Kidney (tissue), 14 donors: ENCODE measurements around the gene NEMP1. TPM values are rescaled to one million over a fixed set of nuclear protein-coding genes. Genes with fewer than 3 reads are reported as not detected.

Experiments
- DNase-seq, 5 donors: peaks; one replicate each; pipeline ENCODE4 v3.0.0-alpha.2; 2013 to 2020
- FAIRE-seq: peaks from 2 replicates; lab custom pipeline; 2012; peaks lifted over from hg19 to GRCh38; lab: Jason Lieb, UNC
- H3K27ac ChIP-seq, 2 donors: one replicate each; pipeline ENCODE4 v1.7.0; 2013; ENCODE audit warnings: low read depth in 2 of 2, low read length in 2 of 2, inconsistent platforms in 1 of 2
- H3K27me3 ChIP-seq: one replicate; pipeline ENCODE4 v1.7.1; 2013; ENCODE audit warnings: low read length, inconsistent platforms; ENCODE audit not compliant: control insufficient read depth, insufficient read depth
- H3K36me3 ChIP-seq, 3 donors: one replicate each; pipeline versions ENCODE4 v1.7.0 to v1.7.1; 2013; ENCODE audit warnings: low read length in 3 of 3, control low read depth in 1 of 3, inconsistent platforms in 1 of 3; ENCODE audit not compliant: insufficient read depth in 3 of 3, control insufficient read depth in 2 of 3
- H3K4me1 ChIP-seq, 3 donors: one replicate each; pipeline versions ENCODE4 v1.7.0 to v1.7.1; 2013; ENCODE audit warnings: low read length in 3 of 3, inconsistent platforms in 1 of 3, low read depth in 1 of 3; ENCODE audit not compliant: control insufficient read depth in 2 of 3, insufficient read depth in 2 of 3
- H3K4me3 ChIP-seq, 3 donors: one replicate each; pipeline versions ENCODE4 v1.7.0 to v1.8.1; 2013; ENCODE audit warnings: low read length in 3 of 3, control low read depth in 1 of 3, inconsistent platforms in 1 of 3
- H3K9ac ChIP-seq, 3 donors: one replicate each; pipeline versions ENCODE4 v1.7.0 to v1.7.1; 2013; ENCODE audit warnings: low read length in 3 of 3, control low read depth in 1 of 3, inconsistent platforms in 1 of 3
- H3K9me3 ChIP-seq, 3 donors: one replicate each; pipeline versions ENCODE4 v1.7.0 to v1.7.1; 2013; ENCODE audit warnings: low read length in 3 of 3, control low read depth in 1 of 3, inconsistent platforms in 1 of 3; ENCODE audit not compliant: control insufficient read depth in 2 of 3, insufficient read depth in 1 of 3
- intact Hi-C: fragments of 100-400 bp; cut with DNase I; formaldehyde crosslinking; loops from one replicate; pipeline ENCODE4 v1.11.1; 2022
- polyA plus RNA-seq: library from polyadenylated mRNA; stranded (reverse); fragments of 350-450 nt; fragmentation: Illumina TruSeq; extraction: RNeasy Lipid Tissue Mini Kit (QIAGEN cat#74804); gene quantifications from one replicate; pipeline ENCODE4 v1.2.3, GENCODE V29; 2014; ENCODE audit warnings: low read depth, low replicate concordance; ENCODE audit not compliant: insufficient read depth
- total RNA-seq: library from RNA; stranded (reverse); fragmentation: NEBNext Ultra II Directional; extraction: Animal tissue kit (Norgen Biotek cat#: 25700); gene quantifications from one replicate; pipeline ENCODE4 v1.2.1, GENCODE V29; 2021
- TF ChIP-seq, protein P1 (sequence below): IDR thresholded peaks from 3 replicates; pipeline ENCODE4 v1.5.1; 2012; ENCODE audit warnings: mild to moderate bottlenecking, moderate library complexity, borderline replicate concordance; ENCODE audit not compliant: insufficient read depth; ENCODE audit errors: extremely low read depth
- donor health status: control.
- donor health status: control.
- donor health status: control.
- donor health status: control.
- donor health status: control.
- donor health status: DM: yes; HTN: yes; CAD: no.
- donor health status: Normal renal cell carcinoma (clear cell type).

Gene NEMP1
- total and polyA plus RNA-seq, 2 donors from 2014 or later, result 2.1 to 10.3 TPM

DNA sequence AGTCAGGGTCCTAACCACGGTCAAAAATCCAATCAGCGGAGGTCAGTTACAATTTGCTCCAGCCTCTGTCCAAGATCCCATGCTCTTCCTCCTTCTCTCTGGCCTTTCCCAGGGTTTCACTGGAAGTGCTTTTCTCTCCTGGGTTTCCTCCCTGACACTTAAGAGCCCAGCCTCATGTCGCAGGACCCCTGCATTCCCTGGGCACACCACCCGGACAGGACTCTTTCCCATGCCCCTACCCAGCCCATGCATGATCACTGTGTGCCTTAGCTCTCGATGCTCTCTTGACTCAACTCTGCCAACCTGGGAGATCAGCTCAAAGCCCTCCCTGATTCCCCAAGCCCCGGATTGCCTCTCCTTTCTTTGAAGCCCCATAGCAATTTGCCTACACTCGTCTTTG lies 46.8 kb downstream of the NEMP1 start:
- intact Hi-C loops, result no loop called here
- no peak for FAIRE-seq
- no peak overlapping the region for H3K9ac ChIP-seq

DNA sequence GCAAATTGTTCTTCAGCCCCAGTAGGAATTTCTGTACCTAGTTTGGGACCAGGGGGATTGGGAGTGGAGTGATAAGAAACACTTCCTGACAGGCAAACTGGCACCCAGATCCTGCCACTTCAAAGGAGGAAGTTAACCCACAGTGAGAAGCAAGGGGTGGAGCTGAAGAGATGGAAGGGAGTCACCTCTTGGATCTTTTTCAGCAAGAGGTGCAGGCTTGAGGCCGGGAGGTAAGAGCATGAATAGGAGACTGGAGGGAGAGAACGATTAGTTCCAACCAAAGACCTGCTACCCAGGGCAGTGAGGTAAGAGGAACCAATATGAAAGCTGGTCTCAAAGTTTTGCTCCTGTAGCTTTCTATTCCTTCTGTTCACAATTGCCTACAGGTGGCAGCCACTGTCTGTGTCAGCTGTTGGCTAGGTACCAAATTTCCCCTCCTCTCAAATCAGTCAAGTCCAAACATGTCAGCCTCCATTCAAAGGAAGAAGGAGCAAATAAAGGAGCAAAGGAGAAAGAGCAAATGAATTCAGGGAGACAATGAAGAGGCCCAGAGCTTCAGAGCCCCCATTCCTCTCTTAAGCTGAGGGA lies 47.4 kb downstream of the NEMP1 start:
- H3K36me3 ChIP-seq, result no peaks in the 10 kb centered on the region
- no peak for DNase-seq
- H3K4me3 ChIP-seq, result no peak overlapping the region
- intact Hi-C loops, result no loop called here
- no peak overlapping the region for H3K9ac ChIP-seq
- H3K9me3 ChIP-seq, result no peaks in the 10 kb centered on the region
- no peak for FAIRE-seq
- no peaks in the 10 kb centered on the region for H3K27me3 ChIP-seq
- no peak overlapping the region for H3K27ac ChIP-seq
- TF ChIP-seq, protein P1, sequence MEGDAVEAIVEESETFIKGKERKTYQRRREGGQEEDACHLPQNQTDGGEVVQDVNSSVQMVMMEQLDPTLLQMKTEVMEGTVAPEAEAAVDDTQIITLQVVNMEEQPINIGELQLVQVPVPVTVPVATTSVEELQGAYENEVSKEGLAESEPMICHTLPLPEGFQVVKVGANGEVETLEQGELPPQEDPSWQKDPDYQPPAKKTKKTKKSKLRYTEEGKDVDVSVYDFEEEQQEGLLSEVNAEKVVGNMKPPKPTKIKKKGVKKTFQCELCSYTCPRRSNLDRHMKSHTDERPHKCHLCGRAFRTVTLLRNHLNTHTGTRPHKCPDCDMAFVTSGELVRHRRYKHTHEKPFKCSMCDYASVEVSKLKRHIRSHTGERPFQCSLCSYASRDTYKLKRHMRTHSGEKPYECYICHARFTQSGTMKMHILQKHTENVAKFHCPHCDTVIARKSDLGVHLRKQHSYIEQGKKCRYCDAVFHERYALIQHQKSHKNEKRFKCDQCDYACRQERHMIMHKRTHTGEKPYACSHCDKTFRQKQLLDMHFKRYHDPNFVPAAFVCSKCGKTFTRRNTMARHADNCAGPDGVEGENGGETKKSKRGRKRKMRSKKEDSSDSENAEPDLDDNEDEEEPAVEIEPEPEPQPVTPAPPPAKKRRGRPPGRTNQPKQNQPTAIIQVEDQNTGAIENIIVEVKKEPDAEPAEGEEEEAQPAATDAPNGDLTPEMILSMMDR, result no peak
- no peaks in the 10 kb centered on the region for H3K4me1 ChIP-seq

More for the DNA sequence above, 46.8 kb downstream of the NEMP1 start:
- H3K4me1 ChIP-seq, result no peaks in the 10 kb centered on the region
- TF ChIP-seq, protein P1, result no peak
- H3K36me3 ChIP-seq, result no peaks in the 10 kb centered on the region
- H3K27me3 ChIP-seq, result no peaks in the 10 kb centered on the region
- H3K4me3 ChIP-seq, result no peak overlapping the region
- no peak for DNase-seq
- H3K27ac ChIP-seq, result no peak overlapping the region
- H3K9me3 ChIP-seq, result no peaks in the 10 kb centered on the region

DNA sequence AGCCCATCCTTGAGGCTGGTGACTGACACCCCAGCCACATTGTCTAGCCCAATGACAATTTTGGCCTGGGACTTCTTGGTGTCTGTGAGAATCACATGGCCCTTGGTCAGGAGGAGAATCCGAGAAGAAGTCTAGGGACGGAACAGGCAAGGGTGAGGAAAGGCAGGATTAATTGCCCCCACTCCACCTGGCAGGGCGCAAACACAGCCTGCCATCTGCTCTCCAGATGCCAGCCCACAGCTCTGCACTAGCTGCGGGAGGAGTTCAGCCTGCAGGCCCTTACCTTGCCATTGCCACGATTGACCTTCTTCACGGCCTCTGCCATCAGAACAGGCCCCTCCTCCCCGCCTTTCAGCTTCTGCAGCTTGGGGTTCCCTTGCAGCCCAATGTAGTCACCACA lies 49.1 kb downstream of the NEMP1 start:
- H3K4me1 ChIP-seq, result no peaks in the 10 kb centered on the region
- TF ChIP-seq, protein P1, result no peak
- no peak for FAIRE-seq
- intact Hi-C loops, result no loop called here
- no peak overlapping the region for H3K9ac ChIP-seq
- DNase-seq, result no peak
- no peaks in the 10 kb centered on the region for H3K36me3 ChIP-seq
- H3K9me3 ChIP-seq, result no peaks in the 10 kb centered on the region
- no peak overlapping the region for H3K27ac ChIP-seq
- no peaks in the 10 kb centered on the region for H3K27me3 ChIP-seq
- H3K4me3 ChIP-seq, result no peak overlapping the region

DNA sequence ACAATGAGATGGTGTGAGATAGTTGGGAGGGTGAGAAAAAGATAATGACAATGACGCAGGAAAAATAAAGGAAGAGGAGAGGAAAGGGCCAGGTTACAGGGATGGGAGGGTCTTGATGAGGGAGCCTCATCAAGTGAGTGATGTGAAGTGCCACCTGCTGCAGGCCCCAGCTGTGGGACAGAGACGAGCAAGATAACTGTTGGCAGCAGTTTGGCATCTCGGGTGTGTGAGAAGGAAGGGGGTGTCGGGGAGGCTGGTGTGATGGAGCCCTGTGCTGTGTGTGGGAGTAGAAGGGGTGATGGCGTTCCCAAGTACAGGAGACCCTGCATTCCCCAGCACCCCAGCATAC lies 50.8 kb downstream of the NEMP1 start:
- DNase-seq (no peak), FAIRE-seq (no peak)
- no peak overlapping the region for H3K27ac ChIP-seq
- H3K27me3 ChIP-seq, result no peaks in the 10 kb centered on the region
- H3K9ac ChIP-seq, result no peak overlapping the region
- H3K4me3 ChIP-seq, result no peak overlapping the region
- no peaks in the 10 kb centered on the region for H3K9me3 ChIP-seq
- no peaks in the 10 kb centered on the region for H3K4me1 ChIP-seq
- no peaks in the 10 kb centered on the region for H3K36me3 ChIP-seq
- intact Hi-C loops, result no loop called here
- TF ChIP-seq, protein P1, result no peak
